Measurements from ENCODE around the gene OR9A2.
"Not testable (repeated sequence)": the region's sequence is repeated elsewhere in the genome, so short reads cannot be mapped to it uniquely, and the experiment has no call there.

OR9A2 gene

DNA sequence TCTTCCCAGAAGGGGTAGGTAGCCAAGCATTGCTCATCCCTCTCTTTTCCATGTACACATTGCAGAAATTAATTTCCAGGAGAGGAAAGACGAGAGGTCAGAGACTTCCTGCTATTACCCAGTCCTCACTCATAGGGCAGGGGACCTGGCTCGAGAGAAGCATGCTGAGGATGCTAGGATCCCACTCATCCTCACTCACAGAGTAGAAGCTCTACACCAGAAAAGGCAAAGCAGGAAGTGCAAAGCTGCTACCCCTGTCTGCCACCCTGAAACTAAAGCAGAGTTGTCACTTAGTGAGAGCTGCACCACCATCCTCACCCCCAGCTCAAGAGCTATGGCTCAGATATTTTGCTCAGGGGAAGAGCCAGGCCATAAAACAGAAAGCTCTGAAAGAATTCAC lies 9.9 kb downstream of the OR9A2 start:
- DNase-seq: no peak

DNA sequence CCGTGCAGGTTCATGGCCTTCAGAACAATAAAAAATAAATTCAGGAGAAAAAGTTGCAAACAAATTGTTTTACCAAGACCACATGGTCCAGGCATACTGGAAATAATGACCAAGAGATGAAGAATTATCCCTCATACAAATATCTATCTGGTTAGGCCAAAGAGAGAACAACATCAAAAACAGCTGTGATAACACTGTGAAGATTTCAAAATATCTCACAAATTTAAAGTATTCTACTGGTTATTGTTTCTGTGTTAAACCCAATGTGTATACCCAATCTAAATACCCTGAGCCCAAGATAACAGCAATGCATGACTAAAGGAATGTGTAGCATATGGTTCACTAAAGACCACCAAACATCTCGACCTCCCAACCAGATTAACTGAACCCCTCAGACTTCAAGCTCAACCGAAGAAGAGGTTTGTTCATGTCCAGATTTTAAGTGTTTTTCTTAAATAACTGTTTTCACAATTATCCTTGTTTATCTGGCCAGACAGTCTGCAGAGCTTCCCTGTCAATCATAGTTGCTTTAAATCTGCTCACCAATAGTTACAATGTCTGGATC lies 10.9 kb downstream of the OR9A2 start:
- no peak for DNase-seq

DNA sequence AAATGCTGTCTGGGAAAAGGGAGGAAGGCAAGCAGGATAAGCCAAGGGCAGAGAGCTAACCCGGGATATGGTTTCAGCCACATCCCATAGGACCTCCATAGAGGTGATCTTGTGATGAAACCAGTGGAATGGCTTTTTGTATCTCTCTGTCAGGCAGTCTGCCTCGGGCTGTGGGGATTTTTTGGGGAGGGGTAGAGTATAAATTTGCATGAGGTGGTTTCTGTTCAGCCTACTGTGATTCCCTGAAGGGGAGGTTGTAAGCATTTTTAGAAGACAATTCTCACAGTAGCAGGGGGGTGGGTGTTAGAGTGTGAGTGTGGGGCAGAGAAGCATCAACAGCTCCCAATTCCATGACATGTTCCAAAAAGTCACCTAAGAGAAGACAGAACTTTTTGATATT lies 11.8 kb downstream of the OR9A2 start:
- DNase-seq: no peak

DNA sequence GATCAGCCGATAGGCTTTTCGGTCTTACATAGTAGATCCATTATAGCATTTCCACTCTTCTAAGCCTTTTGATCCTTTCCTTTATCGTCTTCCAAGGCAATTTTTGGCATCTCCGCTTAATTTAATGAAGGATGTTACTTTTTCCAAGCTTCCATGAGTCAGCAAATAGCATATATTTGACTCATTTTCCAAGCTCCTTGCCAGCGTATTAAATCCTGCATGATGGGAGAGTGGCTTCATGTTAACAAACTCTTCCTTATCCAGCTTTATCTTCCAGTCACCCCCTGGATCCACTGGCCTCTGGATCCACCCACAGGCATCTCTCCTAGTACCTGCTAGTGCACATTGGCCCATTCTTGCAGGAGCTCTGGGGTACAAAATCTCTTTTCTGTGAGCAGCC lies 13.0 kb downstream of the OR9A2 start:
- DNase-seq: no peak

DNA sequence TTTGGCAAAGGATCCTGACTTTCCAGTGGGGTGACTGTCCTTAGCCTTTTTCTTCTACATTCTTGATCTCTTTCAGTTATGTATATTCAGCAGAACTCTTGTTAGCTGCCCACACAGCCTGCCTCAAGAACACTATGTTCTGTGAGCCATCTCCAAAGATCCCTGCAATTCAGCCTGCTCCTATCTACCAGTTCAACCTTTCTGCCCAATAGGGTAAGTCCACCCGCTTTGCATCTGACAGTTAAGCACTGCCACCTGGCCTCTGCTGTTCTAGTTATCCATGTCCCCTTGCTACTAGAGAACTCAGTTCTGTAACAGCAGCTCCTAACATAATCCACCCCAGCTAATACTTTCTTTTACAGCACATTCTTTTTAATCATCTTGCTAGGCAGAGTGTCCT lies 13.5 kb downstream of the OR9A2 start:
- DNase-seq: no peak

DNA sequence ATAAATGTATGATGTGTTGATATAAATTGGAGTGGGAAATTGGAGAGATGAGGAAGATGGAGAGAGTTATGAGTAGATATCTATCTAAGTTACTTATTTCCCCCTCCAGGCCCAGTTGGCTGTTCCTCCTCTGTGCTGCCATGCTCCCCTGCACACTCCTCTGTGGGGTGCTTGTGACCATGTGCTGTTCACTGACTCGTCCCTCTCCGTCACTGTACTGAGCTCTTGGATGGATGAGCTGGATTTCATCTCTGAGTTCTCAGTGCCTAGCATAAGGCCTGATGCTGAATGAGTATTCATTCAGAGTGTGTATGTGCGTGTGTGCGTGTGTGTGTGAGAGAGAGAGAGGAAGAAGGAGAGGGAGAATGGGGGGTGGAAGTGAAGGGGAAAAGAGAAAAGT lies 14.5 kb downstream of the OR9A2 start:
- no peak for DNase-seq

DNA sequence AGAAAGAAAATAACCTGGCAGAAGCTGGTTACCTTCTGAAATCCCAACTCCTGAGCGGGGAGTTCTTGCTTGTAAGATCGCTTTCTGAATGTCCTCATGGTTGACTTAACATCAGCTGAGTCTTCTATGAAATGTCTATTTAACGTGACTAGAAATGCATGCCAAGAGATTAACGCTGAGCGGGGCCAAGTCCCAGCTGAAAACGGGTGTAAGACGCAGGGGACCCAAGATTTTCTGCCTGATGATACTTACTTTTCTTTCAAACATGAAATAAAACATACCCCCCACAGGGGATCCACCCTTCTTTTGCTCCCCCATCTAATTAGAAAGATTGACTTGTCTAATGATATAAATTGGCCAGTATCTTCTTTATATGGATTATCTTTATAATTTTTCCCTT lies 14.9 kb downstream of the OR9A2 start:
- no peak for DNase-seq

DNA sequence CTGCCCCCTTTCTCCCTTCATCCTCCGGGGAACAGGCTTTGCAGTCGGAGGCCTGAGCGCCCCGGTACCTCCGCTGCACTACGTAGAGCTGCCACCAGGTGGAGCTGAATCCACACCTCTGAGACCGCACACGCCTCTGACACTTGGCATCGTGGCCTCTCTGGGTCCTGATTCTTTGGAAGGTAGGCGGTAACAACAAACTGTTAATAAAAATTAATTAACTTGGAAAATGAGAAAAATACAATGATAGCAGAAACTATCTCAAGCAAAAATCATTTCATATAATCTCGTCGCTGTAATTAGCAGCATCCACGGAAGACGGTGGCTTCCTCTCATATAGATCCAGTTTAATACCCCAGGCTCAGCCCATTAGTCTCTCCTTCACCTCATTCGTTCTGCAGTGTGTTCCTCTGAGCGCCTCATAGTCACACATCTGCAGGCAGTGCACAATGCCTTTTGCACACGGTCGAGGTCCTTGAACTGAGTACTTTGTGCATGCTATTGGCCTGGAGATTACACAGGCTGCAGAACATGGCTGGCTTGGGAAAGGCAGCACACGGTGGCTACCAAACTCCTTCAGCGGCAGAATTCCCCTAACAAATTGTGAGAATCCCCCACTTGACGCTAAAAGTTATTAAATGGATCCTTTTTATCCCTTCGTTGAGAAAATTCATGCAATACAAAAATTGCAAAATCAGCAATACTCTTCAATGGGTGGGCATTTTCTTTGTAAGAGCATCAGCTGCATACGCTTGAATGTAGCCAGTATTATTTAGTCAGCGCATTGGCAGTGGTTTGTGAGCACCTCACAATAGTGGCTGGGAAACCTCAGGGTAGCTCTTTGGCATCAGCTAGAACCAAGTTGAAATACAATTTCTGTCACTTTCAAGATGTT lies 18.7 kb downstream of the OR9A2 start:
- peak; percentile 76 for DNase-seq

DNA sequence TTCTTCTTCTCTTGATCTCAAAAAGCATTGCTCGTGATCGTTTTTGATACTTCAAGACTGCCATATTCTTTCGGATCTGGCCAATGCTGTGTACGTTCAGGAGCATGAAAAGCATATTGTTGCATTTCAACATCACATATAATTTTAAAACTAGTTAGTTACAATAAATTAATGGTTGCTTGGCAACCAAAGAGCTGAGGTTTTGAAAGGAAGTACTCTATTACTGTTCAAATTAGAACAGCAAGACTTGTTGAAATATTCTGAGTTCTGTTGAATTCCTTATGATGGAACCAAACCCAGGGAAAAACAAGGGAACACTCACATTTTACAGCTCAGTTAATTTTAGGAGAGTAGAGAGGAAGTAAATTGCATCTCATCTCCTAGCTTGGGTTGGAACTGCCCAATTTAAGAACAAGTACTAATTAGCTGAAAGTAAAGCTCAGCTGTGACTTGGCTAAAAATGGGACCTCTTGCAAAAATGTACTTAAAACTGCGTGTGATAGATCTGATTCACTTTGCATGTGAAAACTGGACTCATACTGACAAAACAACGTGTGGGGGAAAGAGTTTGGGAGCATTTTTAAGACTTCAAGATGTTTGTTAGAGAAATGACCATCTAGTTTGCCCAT lies 21.2 kb downstream of the OR9A2 start:
- no peak for DNase-seq

DNA sequence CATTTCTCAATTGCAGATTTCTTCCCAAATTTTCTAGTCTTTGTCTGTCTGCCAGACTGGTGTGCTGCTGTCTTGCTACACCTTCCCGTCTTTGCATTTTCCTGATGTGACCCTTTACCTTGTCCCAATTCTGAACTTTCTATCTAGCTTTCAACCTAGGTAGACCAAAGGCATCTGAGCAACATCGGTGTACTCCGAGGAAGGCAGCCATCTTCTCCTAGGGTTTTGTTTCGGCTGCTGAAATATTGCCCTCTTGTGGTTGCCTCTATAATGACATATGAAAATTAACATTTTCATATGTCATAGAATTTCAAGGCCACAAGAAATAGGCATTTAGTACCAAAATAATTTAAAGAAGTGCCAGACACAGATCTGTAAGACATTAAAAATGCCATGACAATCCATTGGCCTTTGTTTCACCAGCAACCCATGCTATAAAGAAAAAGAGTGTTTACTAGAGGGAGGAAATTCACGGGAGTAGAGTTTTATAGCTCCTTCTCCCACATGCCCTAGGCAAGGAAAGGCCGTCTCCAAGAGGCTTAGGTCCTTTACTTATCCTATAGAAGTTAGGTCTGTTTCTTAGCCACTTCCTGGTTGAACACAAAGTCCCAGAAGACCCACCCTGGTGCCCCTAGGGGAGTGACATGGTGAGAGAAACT lies 23.4 kb downstream of the OR9A2 start:
- peak; percentile 10 for DNase-seq

DNA sequence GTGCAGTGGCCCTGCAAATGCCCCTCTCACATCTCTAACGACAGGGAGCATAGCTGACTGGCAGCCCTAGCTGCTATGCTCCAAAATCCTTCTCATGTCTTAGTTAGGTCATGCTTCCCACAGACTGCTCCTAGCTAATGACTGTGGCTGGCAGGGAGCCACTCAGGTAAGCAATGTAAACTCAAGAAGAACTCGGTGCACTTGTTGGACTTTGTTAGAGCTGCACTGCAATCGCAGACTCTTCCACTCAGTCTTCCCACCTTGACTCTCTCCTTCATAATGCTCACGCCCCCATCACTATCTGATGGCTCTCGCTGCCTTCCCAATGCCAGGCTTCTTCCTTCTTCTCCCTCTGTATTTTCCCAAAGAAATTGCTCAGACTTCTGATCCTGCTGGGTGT lies 24.0 kb downstream of the OR9A2 start:
- no peak for DNase-seq

DNA sequence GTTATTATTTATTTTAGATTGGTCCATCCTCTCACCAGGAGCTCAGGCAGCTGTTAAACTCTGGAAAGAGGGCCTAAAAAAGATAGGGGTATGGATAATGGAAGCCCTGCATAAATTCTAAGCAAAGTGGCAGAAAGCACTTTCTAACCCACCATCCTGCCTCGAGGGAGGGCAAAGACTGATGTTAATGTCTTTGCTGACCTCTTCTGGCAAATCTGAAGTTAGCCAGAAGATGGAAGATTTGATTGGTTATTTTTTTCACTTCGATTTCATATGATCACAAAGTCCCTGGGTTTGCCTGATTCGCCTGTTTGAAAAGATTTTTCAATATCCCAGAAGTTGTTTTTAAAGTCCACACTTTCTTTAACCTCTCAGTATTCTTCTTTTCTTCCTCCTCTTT lies 24.8 kb downstream of the OR9A2 start:
- DNase-seq: no peak

DNA sequence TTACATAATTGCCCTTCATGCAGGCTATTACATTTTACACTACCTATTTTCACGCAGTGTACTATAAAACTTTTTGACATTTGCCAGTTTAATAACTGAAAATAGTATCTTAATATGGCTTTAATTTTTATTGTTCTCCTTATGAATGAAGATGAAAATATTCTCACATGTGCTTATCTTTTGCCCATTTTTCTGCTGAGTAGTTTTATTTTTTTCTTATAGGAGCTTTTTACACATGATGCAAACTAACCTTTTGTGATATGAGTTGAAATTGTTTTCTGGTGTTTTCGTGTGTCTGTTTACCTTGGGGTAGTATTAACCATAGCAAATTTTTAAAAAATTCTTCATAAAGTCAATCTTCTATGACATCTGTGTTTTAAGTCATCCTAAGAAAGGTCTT lies 26.3 kb downstream of the OR9A2 start:
- DNase-seq: no peak

DNA sequence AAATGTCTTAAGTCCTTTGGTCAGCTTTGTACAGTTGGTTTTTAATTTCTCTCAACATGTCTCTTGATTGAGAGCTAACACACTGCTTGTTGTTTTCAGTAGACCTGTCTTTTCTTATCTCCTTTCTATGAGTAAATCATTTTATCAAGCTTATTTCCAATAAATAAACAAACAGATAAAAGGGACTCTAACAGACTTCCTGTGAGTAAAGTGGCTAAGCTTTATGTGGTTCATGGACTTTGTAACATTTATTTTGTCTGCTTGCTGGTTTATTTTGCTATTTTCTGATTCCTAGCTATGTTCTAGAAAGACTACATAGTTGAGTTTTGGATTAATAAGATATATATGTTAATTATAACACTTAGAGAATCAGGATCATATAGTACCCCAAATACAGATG lies 27.1 kb downstream of the OR9A2 start:
- DNase-seq: no peak

DNA sequence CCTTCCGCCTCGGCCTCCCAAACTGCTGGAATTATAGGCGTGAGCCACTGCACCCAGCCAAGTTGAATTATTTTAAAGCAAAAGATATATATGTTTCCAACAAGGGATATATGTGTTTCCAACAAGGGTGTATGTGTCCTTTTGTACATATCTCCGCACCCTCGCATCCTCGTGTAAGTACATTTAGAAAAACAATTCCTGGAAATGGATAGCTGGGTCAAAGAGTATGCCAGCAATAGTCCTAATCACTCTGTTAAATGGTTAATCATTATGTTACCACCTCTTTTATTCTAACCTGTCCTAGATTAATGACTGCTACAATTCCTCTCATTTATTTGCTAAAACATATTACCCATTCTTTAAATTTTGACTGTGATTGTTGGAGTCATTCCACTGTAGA lies 28.0 kb downstream of the OR9A2 start:
- DNase-seq: no peak

DNA sequence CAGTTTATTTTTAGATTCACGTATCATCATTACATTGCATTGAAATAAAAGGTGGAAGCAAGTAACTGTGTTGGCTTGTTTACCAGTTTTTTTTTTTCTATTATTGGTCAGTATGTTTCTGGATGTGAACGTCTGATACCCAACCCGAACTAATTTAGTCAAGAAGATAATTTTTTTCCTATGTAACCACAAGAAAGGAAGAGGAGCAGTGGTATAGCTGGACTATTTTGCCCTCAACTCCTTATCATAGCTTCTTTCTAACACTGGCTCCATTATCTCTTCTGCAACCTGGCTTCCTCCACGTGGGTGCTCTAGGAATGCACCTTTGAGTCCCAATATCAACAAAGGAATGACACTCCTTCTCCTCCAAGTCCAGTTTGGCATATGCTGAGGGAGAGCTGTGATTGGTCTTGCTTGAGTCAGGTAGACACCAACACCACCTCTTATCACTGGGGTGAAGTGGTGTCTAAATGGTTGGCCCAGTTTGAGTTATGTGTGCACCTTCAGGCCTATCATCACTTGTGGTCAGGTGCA lies 29.4 kb downstream of the OR9A2 start:
- DNase-seq: no peak

DNA sequence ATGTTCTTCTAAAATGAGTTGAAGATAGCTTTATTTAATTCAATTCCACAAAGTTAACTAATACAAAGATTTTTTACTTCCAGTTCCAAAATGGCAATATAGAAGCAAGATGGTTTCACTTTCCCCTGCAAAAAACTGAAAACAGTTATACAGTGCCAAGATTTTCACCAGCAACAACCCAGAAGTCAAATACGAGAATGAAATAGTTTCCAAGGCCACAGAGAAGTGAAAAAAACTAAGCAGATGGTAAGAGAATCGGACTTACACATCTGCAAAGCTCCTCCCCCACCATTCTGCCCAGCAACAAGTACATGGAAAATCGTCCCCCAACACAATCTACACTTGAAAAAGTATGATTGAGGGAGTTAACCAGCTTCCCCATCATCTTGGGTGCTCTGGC lies 34.5 kb downstream of the OR9A2 start:
- DNase-seq: no peak

DNA sequence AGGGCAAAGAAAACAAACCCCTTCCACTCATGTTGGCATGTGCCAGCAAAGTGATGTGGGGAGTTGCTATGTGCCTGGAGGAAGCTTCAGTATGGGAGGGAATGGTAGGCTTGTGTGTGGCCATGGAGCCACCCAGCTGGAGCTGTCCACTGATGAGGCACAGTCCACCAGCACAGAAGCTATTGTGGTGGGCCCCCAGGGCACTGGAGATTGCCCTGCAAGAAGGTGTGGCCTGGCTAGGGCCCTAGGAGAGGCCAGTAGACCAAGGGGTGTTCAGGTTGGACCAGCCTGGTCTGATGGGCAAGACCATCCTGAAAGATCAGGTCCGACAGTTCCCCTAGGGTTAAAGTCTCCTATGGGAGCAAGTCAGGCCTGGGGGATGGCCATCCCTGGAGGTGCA lies 42.6 kb downstream of the OR9A2 start:
- no peak for DNase-seq

DNA sequence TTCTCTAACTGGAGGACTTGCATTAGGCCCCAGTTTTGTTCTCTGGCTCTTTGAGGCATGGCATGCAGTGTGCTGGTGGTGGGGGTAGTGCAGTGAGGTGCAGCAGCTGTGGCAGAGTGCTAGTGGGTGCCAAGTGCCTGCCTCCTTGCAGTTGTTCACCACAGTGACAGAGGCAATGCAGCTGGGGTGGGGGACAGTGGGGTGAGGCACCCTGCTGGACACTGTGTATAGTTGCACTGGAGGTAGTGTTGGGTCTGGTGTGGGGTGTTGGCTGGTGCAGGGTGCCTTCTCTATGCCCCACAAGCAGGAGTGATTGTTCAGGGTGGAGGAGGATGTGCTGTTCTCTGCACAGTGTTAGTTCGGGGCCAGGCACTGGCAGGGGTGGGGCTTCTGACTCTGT lies 43.1 kb downstream of the OR9A2 start:
- no peak for DNase-seq

DNA sequence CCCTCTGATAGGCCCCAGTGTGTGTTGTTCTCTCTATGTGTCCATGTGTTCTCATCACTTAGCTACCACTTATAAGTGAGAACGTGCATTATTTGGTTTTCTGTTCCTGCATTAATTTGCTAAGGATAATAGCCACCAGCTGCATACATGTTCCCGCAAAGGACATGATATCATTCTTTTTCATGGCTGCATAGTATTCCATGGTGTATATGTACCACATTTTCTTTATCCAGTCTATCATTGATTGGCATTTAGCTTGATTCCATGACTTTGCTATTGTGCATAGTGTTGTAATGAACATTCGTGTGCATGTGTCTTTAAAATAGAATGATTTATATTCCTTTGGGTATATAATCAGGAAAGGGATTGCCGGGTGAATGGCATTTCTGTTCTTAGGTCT lies 48.5 kb downstream of the OR9A2 start:
- not testable (repeated sequence) for DNase-seq
